HTR-8/SVneo (cell line): Measurements from ENCODE around the gene ADD1.

Source experiments
- DNase-seq: peaks from one replicate; pipeline ENCODE4 v3.0.0; 2011; ENCODE audit warnings: low spot score, mixed read lengths; ENCODE audit not compliant: insufficient read length
- FAIRE-seq: peaks from 2 replicates; lab custom pipeline; 2011; peaks lifted over from hg19 to GRCh38; lab: Jason Lieb, UNC

ADD1 gene, protein sequence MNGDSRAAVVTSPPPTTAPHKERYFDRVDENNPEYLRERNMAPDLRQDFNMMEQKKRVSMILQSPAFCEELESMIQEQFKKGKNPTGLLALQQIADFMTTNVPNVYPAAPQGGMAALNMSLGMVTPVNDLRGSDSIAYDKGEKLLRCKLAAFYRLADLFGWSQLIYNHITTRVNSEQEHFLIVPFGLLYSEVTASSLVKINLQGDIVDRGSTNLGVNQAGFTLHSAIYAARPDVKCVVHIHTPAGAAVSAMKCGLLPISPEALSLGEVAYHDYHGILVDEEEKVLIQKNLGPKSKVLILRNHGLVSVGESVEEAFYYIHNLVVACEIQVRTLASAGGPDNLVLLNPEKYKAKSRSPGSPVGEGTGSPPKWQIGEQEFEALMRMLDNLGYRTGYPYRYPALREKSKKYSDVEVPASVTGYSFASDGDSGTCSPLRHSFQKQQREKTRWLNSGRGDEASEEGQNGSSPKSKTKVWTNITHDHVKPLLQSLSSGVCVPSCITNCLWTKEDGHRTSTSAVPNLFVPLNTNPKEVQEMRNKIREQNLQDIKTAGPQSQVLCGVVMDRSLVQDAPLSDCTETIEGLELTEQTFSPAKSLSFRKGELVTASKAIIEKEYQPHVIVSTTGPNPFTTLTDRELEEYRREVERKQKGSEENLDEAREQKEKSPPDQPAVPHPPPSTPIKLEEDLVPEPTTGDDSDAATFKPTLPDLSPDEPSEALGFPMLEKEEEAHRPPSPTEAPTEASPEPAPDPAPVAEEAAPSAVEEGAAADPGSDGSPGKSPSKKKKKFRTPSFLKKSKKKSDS

DNA sequence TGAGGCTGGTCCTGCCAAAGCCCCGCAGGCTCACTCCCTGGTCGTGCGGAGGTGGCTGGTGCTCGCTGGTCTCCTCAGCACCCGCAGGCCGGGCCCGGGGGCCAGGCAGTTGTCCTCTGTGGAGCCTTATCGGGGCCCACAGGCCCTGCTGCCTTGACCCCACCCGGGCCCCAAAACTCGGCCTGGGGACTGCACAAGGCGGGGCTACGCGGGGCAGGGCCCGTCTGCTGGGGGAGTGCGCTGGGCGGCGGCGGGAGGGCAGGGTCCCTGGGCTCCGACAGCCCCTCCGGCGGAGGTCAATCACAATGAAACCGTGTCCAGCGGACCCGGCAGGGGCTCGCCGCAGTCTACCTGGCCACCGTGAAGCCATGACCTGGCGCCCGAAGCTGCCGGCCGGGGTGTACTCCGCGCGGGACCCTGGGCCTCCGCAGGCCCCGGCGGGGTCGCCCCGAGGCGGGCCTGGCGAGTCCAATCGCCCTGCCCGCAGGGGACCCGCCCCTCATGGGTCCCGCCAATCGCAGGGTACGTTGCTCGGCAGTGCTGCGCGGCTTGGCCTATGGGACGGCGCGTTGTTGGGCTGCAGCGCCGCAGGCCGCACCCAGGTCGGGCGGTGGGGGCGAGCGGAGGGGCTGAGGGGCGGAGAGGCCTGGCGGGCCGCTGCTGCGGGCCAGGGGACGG is at the start of gene ADD1:
ADD1 (plus strand) TSS at position 582 of the 678 bp plus-strand sequence. CDS start 32,072 bp downstream, outside the sequence.
- FAIRE-seq (peak; percentile 98), DNase-seq (peak; percentile 99)

DNA sequence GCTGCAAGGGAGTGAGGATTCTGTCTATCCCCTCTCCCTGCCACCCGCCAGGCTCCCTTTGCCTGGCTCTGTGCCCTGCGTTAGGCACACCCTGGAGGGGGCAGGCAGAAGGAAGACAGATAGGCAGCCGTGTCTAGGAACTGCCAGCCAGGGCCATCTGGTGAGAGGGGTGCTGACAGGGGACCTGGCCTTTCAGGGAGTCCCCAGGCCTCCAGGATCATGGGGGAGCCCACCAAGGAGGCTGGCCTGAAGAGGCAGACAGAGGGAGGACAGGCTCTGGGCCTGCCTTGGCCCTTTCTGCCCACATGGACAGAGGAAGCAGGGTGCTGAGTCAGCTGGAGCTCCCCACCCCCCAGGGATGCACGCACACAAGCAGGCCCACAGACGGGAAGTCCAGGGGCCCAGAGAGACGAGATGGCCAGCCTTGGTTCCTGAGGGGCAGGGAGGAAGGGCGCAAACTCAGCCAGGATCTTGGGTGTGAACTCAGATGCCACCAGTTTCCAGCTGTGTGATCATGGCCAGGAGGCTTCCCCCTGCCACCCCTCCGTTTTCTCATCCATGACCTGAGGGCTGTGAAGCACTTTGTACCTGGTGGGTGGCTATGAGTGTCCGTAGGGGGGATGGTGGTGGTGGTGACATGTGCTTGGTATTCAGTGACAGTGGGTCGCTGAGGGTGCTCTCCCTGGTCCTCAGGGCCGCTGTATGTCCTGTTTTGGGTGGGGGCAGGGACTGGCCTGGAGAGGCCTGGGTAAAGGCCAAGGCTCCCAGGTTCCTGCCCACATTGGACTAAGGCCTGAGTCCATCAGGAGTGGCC is 49.0 kb upstream of the ADD1 start:
- FAIRE-seq: peak; percentile 72
- DNase-seq: no peak

DNA sequence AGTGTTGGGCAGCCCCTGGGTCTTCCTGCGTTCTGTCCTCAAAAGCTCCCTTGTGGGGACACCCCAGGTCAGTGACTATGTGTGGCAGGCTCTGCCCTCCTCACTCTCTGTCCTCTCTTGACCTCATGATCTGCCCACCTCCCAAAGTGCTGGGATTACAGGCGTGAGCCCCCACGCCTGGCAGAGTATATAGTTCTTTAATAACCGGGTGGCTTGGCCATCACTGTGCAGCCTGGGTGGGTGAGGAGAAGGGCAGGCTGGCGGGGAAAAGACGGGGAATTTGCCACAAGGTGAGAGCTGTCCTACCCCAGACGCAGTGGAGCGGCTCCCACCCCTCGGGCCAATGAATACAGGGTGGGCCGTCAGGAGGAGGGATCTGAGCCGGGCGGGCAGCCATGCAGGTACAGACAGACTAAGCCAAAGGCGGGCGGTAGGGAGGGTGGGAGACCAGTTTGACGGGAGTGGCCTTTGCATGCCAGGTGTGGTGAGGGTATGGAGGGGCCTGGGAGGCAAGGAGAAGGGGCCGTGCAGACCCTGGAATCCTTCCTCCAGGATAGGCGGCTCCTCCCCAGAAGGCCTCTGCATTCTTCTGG is 48.2 kb upstream of the ADD1 start:
- FAIRE-seq (no peak), DNase-seq (no peak)

DNA sequence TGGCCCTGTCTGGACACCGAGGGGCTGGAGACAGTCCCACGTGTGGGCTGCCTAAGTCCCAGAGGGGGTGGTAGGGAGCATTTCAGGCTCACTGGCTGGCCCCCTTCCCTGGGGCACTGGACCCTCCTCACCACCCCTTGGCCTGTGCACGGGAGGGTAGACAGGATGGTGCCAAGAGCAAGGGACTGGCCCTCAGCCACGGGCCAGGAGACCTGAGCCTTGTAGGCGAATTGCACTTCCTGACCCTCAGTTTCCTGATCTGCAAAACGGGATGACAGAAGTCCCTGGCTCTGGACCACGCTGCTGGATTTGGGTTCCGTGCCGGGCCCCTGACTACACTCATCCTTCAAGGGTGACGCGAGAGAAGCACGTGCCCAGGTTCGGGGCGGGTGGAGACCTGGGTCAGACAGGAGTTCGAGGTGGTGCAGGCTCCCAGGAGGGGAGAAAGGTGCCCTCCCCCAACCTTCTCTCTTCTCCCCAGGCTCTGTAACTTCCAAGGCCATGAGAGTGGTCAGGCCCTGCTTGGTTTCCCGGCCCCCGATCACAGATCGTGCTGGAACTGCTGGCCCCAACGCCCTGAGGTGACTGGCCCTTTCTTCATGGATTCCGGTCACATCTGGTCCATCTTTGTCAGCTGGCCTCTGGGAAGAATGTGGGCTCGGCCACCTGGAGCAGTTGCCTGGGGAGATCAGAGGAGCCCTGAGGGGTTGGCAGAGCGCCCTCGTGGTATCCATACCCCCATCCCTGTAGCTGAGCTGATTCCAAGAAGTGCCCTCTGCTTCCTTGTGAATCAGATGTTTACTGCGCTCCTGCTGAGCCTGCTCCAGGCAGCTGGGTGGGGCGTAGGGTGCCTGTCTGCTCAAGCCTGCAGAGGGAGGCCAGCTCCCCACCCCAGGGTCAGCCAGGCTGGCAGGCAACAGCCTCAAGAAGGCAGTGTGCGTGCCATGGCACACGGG is 47.5 kb upstream of the ADD1 start:
- DNase-seq (peak; percentile 68), FAIRE-seq (peak; percentile 87)

DNA sequence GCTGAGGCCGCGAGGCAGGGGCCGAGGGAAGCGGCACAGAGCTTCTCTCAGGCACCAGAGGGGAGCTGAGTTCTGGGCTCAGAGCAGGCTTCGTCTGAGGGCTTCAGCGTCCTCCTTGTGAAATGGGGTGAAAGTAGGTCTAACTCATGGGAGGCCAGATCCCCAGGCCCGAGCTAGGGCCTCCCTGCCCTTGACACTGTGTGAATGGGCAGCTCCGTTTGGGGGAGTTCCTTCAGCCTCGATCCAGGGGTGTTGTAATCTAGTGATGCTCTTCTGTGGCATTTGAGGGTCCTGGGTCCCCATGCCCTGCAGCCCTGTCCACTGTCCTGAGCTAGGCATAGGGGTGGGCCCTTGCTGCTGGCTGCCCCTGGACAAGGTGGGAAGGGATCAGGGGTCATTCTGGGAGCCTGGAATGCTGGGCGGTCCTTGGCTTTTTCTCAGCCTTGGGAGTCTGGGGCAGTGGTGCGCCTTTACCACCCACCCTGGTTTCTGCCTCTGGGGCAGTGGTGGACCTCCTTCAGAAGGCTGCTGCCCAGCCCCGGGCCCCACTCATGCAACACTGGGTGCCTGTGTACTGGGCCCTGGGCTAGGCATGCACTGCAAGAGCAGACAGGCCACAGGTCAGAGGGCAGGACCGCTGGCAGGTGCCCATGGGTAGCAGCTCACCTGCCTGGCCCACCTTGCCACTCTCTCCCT is 46.6 kb upstream of the ADD1 start:
- no peak for DNase-seq
- no peak for FAIRE-seq

DNA sequence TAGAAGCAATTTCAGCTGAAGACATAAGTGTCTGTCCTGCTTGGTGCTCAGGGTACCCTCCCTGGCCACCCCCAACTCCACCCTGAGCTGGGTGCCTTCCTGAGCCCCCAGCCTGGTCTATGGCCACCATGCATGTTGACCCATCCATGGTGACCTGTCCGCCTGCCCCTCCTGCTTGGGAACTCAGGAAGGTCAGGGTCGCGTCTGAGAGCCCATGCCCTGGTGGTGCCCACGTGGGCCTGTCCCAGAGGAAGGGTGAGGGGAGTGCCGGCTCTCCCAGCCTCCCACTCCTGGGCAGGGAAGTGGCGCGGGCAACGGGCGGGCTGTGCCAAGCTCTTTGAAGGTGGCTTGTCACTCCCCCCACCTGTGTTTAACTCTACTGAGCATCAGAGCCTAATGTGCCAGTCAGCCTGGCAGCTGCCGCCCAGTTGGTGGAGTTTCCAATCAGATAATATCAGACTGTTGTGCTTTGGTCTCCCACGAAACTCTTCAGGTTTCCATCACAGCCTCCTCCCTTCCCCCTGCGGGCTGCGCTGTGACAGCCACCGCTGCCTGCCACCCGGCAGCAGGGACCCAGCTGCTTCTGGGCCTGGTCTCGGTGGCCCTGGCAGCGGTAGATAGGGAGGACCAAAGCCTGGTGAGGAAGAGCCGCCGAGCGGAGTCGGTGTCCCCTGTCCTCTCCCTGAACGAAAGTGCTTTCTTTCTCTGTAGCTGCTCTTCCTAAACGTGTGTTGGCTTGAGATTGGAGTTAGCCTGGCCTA is 45.9 kb upstream of the ADD1 start:
- FAIRE-seq (no peak), DNase-seq (no peak)

DNA sequence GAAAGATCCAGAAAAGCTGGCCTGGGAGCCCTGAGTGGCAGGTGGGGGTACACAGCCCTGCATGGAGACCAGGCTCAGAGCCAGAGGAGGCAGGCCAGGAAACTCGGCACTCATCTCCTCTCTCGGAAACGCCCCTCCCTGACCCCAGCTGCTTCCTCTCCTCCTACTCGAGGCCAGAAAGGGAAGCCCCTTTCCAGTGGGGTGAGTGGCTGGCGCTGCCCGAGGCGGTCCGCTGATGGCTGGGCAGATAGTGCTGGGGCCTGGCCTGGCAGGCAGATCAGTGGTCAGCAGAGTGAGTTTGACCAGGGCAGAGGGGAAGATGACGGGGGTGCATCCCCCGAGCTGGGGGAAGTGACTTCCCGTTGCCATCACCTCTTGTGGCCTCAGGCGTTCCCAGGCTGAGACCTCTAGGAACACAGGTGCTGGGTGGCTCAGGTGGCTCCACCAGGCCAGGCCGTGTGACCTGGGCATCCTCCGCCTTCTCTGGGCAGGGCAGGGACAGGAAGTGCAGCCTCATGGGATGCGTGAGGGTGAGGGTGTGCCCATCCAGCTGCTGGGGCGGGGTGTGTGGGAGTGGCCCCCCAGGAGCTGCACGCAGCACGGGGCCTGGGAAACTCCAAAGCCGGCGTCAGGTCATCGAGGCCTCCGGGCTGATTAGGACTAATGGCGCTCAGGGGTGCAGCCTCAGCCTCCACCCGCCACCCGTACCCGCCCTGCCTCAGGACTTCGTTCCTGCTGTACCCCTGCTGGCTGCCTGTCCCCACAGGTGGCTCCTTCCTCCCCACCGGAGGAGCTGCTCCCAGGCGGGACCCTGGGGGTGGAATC is 45.0 kb upstream of the ADD1 start:
- FAIRE-seq: no peak
- DNase-seq: no peak

DNA sequence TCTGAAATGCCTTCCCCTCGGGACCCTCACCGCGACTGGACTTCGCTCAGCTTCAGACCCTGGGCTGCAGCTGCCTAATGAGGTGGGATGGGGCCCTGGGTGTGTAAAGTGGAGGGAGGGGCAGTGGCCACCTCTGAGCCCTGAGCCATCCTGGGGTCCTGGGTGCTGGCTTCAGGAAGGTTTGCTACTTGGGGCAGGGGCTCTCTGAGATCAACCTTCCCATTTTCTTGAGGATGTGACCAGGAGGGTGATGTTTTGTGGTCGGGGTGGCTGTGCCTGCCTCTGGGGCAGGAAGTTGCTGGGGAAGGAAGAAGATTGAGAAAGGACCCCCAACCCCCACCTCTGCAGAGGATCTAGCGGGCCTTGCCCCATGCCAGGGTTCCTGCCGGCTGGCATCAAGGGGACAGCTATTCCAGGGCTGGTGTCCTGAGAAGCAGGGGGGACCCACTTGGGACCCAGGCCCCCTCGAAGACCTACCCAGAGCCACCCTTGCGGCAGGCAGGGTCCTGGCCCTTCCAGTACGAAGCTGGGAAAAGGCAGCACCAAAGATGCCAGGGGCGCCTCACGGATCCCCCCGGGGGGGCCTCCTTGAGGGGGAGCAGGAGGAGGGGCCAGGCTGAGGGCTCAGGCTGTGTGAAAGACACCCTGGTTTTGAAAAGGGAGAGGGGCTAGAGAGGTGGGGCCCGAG is 44.3 kb upstream of the ADD1 start:
- no peak for FAIRE-seq
- DNase-seq: no peak

DNA sequence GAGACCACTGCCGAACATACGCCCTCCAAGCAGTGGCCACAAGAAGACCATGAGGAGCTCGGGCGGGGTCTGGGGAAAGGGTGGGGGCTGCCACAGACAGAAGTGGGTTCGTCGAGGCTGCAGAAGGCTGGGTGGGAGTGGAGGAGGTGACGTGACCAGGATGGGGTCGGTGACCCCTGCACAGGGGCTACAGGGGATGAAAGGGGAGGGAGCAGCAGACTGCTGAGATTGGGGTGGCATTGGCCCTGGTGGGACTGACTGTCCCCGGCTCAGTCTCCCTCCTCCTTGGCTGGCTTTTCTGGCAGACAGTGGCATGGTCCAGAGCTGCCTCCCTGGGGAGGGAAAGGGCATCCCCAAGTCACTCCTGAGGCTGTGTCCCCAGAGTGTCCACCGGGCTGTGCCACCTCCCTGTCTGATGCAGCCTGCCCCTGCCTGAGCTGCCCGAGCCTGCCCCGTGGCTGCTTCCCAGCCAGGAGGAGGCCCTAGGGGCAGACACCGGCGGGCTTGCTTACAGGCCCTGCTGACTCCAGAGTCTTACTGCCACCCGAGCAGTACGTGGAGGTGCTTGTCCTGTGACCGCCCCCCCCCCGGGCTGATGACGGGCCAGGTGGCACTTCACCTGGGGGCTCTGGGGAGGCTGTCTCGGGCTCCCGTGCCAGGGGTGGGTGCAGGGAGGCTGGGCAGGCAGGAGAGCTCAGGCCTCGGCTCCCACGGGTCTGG is 43.5 kb upstream of the ADD1 start:
- FAIRE-seq (peak; percentile 4), DNase-seq (no peak)

DNA sequence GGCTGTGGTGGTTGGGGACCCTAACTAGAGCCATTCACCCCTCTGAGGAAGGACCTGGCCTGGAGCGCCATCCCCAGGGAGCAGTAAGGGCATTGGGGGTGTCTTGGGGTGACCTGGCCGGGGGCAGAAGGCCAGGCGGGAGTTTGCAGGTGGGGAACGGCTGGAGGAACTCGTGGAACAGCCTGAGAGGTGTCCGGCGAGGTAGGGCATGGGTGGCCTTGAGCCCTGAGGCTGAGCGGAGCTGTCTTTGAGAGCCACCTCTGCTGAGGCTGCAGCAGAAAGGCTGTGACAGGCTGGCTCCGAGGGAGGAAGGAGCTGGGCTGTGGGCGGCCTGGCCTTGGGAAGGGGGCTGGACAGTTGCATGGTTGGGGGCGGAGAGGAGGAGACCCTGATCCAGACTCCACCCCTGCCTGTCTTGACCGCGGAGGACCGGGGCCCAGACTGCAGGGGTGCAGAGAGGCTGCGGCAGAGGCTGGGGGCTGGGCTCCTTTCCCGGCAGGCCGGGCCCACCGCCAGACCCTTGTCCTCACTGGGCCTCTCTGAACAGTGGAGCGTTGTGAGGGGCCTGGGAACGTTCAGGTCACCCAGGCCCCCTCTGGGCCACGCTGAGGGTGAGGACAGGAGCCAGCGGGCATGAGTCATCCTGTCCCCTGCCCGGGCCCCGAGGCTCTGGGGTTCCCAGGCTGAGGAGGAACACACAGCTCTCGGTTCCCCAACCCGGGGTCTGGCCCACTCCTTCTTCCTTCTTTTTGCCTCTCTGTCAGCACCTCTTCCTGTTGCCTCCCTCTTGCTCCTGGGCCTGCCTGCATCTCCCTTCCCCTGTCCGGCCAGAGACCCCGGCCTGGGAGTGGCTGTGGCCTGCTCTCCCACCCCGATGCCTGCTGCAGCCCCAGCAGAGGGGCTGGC is 42.7 kb upstream of the ADD1 start:
- FAIRE-seq: peak; percentile 63
- no peak for DNase-seq

DNA sequence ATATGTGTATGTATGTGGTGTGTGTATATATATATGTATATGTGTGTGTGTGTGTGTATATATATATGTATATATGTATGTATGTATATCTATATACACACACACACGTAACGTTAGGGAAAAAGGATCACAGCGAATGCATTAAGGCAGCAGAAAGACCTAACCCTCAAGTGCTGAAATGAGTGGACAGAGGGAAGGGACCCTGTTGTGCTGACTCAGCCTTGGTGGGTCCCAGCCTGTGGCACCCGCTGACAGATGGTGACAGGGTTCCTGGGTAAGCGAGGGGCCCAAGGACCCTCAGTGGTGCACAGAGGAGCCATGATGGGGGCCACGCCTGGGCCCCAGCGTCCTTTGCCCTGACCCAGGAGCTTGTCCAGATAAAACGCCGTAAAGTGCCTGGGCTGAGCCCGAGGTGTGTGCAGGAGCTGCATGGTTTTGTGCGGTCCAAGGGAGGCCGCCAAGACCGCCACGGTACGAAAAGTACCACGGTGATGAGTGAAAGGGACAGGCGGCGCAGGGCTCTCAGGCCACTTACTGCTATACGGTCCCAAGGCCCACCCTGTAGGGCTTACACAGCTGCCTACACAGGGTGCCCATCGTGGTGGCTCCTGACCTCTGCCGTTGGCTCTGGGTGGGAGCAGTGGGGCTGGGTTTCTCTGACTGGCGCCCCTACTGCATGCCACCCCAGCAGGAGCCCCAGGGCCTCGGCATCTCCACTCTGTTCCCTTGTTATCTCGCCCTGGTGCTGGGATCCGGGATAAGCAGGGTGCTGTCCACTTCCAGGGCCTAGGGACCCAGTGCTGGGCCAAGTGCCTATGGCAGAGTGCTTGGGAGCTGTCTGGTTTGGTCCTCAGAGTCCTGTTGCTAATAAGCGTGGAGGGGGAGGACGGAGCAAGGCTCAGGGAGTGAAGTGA is 40.8 kb upstream of the ADD1 start:
- no peak for FAIRE-seq
- no peak for DNase-seq

DNA sequence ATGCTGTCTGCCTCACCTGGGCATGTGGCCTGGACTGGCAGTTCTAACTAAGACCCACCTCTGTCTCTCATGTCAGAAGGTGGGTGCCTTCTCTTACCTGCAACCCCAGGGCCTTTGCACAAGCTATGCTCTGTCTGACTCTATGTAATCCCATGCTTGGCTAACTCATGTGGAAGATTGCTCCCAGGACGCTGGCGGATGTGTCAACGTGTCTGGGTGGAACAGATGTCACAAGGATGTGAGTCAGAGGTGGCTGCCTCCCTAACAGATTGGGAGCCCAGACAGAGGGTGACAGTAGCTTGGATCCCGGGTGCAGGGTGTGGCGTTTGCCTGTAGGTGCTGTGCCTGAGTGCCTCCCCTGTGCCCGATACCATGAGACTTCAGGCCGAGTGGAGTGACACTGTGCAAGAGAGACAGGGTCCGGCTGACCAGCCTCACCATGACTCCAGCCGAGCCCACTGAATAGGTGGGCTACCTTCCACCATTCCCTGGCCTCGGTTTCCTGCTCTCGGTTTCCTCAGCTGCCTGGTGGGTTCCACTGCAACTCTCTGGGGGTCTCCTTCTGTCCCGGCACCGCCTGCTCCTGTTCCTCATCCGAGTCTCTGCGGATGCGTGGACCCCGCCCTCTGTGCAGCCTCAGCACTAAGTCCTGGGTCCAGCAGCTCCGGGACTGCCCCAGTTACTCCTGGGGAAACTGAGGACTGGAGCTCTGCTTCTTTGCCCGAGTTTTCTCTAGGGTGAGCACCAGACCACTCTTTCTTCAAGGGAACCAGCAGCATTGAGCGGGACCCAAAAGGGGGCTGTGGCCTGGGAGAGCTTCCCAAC is 39.8 kb upstream of the ADD1 start:
- no peak for DNase-seq
- no peak for FAIRE-seq
